Fibroblast of lung (primary cell): ENCODE results near the gene SLC25A44. TPM values are rescaled to one million over a fixed set of nuclear protein-coding genes. Genes with fewer than 3 reads are reported as not detected.

ENCODE experiments used
- DNase-seq, 2 donors: peaks; one replicate each; pipeline versions ENCODE4 v3.0.0 to v3.0.0-alpha.2; 2010; ENCODE audit warnings: low read depth in 2 of 2
- H2AFZ ChIP-seq: 2 replicates; pipeline ENCODE4 v1.5.1; 2012; ENCODE audit warnings: low read length, control low read depth, inconsistent platforms
- H3K27ac ChIP-seq: 2 replicates; pipeline ENCODE4 v1.5.1; 2011; ENCODE audit warnings: low read length, control low read depth; ENCODE audit not compliant: insufficient read depth
- H3K27me3 ChIP-seq: 2 replicates; pipeline ENCODE4 v1.5.1; 2011; ENCODE audit warnings: mild to moderate bottlenecking, low read length; ENCODE audit not compliant: control insufficient read depth, insufficient read depth
- H3K36me3 ChIP-seq: 2 replicates; pipeline ENCODE4 v1.5.1; 2011; ENCODE audit warnings: low read length; ENCODE audit not compliant: control insufficient read depth, insufficient read depth
- H3K4me1 ChIP-seq: 2 replicates; pipeline ENCODE4 v1.5.1; 2011; ENCODE audit warnings: low read length; ENCODE audit not compliant: control insufficient read depth, insufficient read depth; ENCODE audit errors: extremely low read depth
- H3K4me2 ChIP-seq: 2 replicates; pipeline ENCODE4 v1.5.1; 2011; ENCODE audit warnings: low read length, control low read depth; ENCODE audit not compliant: insufficient read depth; ENCODE audit errors: extremely low read depth
- H3K4me3 ChIP-seq, 4 experiments: fragments of 200-600 bp in 1 of 4; sonication (generic) in 1 of 4; replicated peaks in 1 of 4; 2 replicates each; pipeline ENCODE4 v1.5.1; 2011 to 2016; ENCODE audit warnings: low read length in 4 of 4, low read depth in 3 of 4, mild to moderate bottlenecking in 3 of 4, control low read depth in 2 of 4, inconsistent platforms in 1 of 4, mixed read lengths in 1 of 4; ENCODE audit not compliant: insufficient read depth in 1 of 4; ENCODE audit errors: control extremely low read depth in 1 of 4
- H3K79me2 ChIP-seq: 2 replicates; pipeline ENCODE4 v1.5.1; 2012; ENCODE audit warnings: mild to moderate bottlenecking, low read length, inconsistent platforms; ENCODE audit not compliant: control insufficient read depth, insufficient read depth
- H3K9ac ChIP-seq: 2 replicates; pipeline ENCODE4 v1.5.1; 2011; ENCODE audit warnings: mild to moderate bottlenecking, low read length, control low read depth; ENCODE audit not compliant: insufficient read depth
- H3K9me3 ChIP-seq: 2 replicates; pipeline ENCODE4 v1.5.1; 2012; ENCODE audit warnings: low read depth, low read length; ENCODE audit not compliant: control insufficient read depth, insufficient read depth
- H4K20me1 ChIP-seq: 2 replicates; pipeline ENCODE4 v1.5.1; 2011; ENCODE audit warnings: low read length; ENCODE audit not compliant: control insufficient read depth, insufficient read depth; ENCODE audit errors: extremely low read depth
- CTCF ChIP-seq, 2 donors: IDR thresholded peaks in 1 of 2; conservative IDR thresholded peaks in 1 of 2; 1 replicate in 1 of 2; 2 replicates in 1 of 2; pipeline ENCODE4 v1.5.1; 2011 to 2012; ENCODE audit warnings: low read length in 2 of 2, control low read depth in 1 of 2, inconsistent platforms in 1 of 2, low read depth in 1 of 2, mild to moderate bottlenecking in 1 of 2
- EZH2 ChIP-seq: IDR thresholded peaks from 2 replicates; pipeline ENCODE4 v1.5.1; 2012; ENCODE audit warnings: low read length, control low read depth, mild to moderate bottlenecking; ENCODE audit errors: missing control alignments
- polyA plus RNA-seq, 2 donors: library from polyadenylated mRNA; depleted of rRNA in 1 of 2; stranded (reverse) in 1 of 2; unstranded in 1 of 2; fragments of >200 nt; gene quantifications; 2 replicates each; pipeline ENCODE4 v1.2.1, GENCODE V29; 2011 to 2012; ENCODE audit warnings: missing spikeins in 1 of 2
- total RNA-seq: library from RNA; depleted of rRNA; stranded (reverse); fragments of >200 nt; gene quantifications from 2 replicates; pipeline ENCODE4 v1.2.1, GENCODE V29; 2014

Gene SLC25A44
- total and polyA plus RNA-seq, 2 donors (not counting 1 experiment from before 2014, with no cell fraction given): 8.4 to 32.1 TPM

- Histone ChIP-seq H3K79me2 (no peaks in the 10 kb centered on the region), H3K36me3 (peaks cover 6% of the 10 kb centered on the region), H4K20me1 (no peaks in the 10 kb centered on the region), H3K27me3 (no peaks in the 10 kb centered on the region), H3K4me2 (no peak overlapping the region), H3K9me3 (no peaks in the 10 kb centered on the region), H3K9ac (no peak overlapping the region), H2AFZ (no peak overlapping the region), H3K4me1 (peaks cover 14% of the 10 kb centered on the region), H3K4me3 (no peak overlapping the region), H3K27ac (no peak overlapping the region)
- no peak for DNase-seq
- no peak for TF ChIP-seq EZH2
- TF ChIP-seq CTCF (conservative IDR thresholded peaks at IDR 0.05 in 1 of 2, IDR thresholded peaks at IDR 0.05 in 1 of 2; ENCODE audit: low read depth in 1 of 2, low read length in 2 of 2): no peak
These were observed 38.4 kb downstream of the SLC25A44 start for GRCh38 chr1:156232201-156232894.

GRCh38 chr1:156233426-156234127 is 39.7 kb downstream of the SLC25A44 start:
- H2AFZ ChIP-seq: no peak overlapping the region
- TF ChIP-seq EZH2 (no peak), CTCF (conservative IDR thresholded peaks at IDR 0.05 in 1 of 2, IDR thresholded peaks at IDR 0.05 in 1 of 2; ENCODE audit: low read depth in 1 of 2, low read length in 2 of 2) (no peak)

GRCh38 chr1:156236164-156236563 is 42.3 kb downstream of the SLC25A44 start:
- H3K9ac ChIP-seq: no peak overlapping the region
- no peak overlapping the region for H3K4me2 ChIP-seq
- no peaks in the 10 kb centered on the region for H3K79me2 ChIP-seq
- DNase-seq: no peak
- H3K27me3 ChIP-seq: no peaks in the 10 kb centered on the region
- no peak for TF ChIP-seq EZH2
- TF ChIP-seq CTCF (conservative IDR thresholded peaks at IDR 0.05 in 1 of 2, IDR thresholded peaks at IDR 0.05 in 1 of 2; ENCODE audit: low read depth in 1 of 2, low read length in 2 of 2): no peak
- H4K20me1 ChIP-seq: no peaks in the 10 kb centered on the region
- H3K9me3 ChIP-seq: no peaks in the 10 kb centered on the region
- no peak overlapping the region for H3K4me3 ChIP-seq
- H3K36me3 ChIP-seq: peaks cover 7% of the 10 kb centered on the region
- H3K27ac ChIP-seq: no peak overlapping the region
- no peak overlapping the region for H2AFZ ChIP-seq
- H3K4me1 ChIP-seq: peaks cover 14% of the 10 kb centered on the region

More at GRCh38 chr1:156233426-156234127, 39.7 kb downstream of the SLC25A44 start:
- Histone ChIP-seq H3K9ac (no peak overlapping the region), H3K27me3 (no peaks in the 10 kb centered on the region), H3K9me3 (no peaks in the 10 kb centered on the region), H3K79me2 (no peaks in the 10 kb centered on the region), H3K4me3 (no peak overlapping the region), H3K4me1 (peaks cover 14% of the 10 kb centered on the region), H4K20me1 (no peaks in the 10 kb centered on the region), H3K27ac (peak overlapping the region; percentile 95), H3K36me3 (peaks cover 6% of the 10 kb centered on the region), H3K4me2 (peak overlapping the region; percentile 68)
- peak; percentile 73 to 91 for DNase-seq
